ENCODE data around the gene HCST.

The HCST gene

GRCh38 chr19:35879770-35880317 lies 22.5 kb upstream of the HCST start:
- H3K4me3 ChIP-seq: no peak overlapping the region
- DNase-seq (ENCODE audit: low spot score): peak; percentile 85

DNA sequence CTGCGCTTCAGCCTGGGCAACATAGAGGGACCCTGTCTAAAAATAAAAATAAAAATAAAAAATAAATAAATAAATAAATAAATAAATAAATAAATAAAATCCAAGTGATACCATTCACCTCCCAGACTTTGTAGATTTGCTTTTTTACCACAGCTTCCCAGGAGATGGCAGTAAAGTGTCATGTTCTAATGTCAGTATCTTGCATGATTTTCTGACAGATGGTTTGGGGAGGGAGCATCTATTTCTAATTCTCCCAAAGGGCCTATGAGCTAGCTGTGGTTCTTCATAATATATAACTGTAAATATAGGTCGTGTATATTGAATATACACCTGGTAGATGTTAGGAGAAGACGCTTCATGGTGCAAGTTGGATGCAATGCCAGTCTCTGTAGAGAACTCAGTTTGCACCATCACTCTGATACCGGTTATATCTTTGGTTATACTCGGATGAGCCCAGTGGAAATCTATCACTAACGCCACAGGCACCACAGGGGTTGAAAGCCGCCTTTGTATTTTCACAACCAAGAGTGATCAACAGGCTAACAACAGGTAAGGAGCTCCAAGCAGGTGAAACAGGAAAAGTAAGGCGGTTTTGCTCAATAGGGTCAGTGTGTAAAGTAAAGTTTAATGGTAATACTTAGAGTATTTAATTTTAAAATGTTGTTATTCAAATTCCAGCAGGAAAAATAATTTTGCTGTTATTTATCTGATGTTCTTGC lies 20.1 kb upstream of the HCST start:
- no peak for TF ChIP-seq CTCF (IDR thresholded peaks at IDR 0.05)
- no peak for DNase-seq (ENCODE audit: low spot score)
- H3K27ac ChIP-seq: no peak overlapping the region
- H3K4me3 ChIP-seq: no peak overlapping the region

More at GRCh38 chr19:35879770-35880317, 22.5 kb upstream of the HCST start:
- no peak for TF ChIP-seq CTCF (IDR thresholded peaks at IDR 0.05)
- no peak overlapping the region for H3K27ac ChIP-seq

- Histone ChIP-seq H3K27ac (no peak overlapping the region), H3K4me3 (no peak overlapping the region)
- TF ChIP-seq CTCF (IDR thresholded peaks at IDR 0.05): no peak
- DNase-seq (ENCODE audit: low spot score): no peak
Measured at GRCh38 chr19:35883882-35884281, 18.4 kb upstream of the HCST start.

- no peak overlapping the region for H3K27ac ChIP-seq
- DNase-seq (ENCODE audit: low spot score): no peak
- TF ChIP-seq CTCF (IDR thresholded peaks at IDR 0.05): no peak
- H3K4me3 ChIP-seq: no peak overlapping the region
Measured at GRCh38 chr19:35885225-35885738, 17.0 kb upstream of the HCST start.

DNA sequence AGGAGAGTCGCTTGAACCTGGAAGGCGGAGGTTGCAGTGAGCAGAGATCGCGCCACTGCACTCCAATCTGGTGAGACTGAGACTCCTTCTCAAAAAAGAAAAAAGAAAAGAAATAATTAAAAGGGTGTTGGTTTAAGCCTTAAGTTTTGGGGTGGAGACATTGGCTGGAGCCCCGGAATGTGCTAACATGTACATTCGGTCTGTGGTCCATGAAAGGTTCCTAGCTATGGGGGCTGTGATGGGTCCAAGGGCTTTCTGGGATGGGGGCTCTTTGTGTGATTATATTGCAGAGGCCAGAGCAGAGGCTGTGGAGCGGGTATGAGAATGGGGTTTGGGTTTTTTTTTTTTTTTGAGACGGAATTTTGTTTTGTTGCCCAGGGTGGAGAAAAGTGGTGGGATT lies 16.4 kb upstream of the HCST start:
- DNase-seq (ENCODE audit: low spot score): no peak
- TF ChIP-seq CTCF (IDR thresholded peaks at IDR 0.05): no peak
- H3K27ac ChIP-seq: no peak overlapping the region
- H3K4me3 ChIP-seq: no peak overlapping the region

- no peak for DNase-seq (ENCODE audit: low spot score)
- TF ChIP-seq CTCF (IDR thresholded peaks at IDR 0.05): no peak
- Histone ChIP-seq H3K4me3 (no peak overlapping the region), H3K27ac (no peak overlapping the region)
Measured at GRCh38 chr19:35887197-35887596, 15.1 kb upstream of the HCST start.

DNA sequence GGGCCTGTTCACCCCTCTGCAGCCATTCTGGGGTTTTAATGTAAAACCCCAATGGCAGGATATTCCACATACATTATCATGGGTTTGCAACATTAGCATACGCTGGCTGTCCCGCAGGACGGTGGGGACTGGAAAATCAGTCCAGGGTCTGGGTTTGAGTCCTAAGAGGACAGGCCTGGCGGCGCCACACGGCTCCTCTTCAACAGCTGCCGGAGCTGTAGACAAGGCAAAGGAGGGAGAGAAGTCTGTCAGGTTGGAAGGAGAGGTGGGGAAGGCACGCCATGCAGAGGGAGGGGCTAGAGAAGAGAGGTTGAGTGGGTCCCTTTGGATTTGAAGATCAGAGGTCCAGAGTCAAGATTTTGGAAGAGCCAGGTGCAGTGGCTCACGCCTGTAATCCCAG lies 13.9 kb upstream of the HCST start:
- no peak for TF ChIP-seq CTCF (IDR thresholded peaks at IDR 0.05)
- H3K27ac ChIP-seq: no peak overlapping the region
- no peak overlapping the region for H3K4me3 ChIP-seq
- DNase-seq (ENCODE audit: low spot score): no peak
